Aortic smooth muscle cell (primary cell): Measurements from ENCODE around the gene AAGAB. TPM values are rescaled to one million over a fixed set of nuclear protein-coding genes. Genes with fewer than 3 reads are reported as not detected.

Source experiments
- total RNA-seq: library from RNA; depleted of rRNA; stranded (reverse); fragments of >200 nt; gene quantifications from 2 replicates; pipeline ENCODE4 v1.2.3, GENCODE V29; 2014

Gene AAGAB, protein sequence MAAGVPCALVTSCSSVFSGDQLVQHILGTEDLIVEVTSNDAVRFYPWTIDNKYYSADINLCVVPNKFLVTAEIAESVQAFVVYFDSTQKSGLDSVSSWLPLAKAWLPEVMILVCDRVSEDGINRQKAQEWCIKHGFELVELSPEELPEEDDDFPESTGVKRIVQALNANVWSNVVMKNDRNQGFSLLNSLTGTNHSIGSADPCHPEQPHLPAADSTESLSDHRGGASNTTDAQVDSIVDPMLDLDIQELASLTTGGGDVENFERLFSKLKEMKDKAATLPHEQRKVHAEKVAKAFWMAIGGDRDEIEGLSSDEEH
- total RNA-seq, result 46.5 and 50.4 TPM in 2 replicates

DNA sequence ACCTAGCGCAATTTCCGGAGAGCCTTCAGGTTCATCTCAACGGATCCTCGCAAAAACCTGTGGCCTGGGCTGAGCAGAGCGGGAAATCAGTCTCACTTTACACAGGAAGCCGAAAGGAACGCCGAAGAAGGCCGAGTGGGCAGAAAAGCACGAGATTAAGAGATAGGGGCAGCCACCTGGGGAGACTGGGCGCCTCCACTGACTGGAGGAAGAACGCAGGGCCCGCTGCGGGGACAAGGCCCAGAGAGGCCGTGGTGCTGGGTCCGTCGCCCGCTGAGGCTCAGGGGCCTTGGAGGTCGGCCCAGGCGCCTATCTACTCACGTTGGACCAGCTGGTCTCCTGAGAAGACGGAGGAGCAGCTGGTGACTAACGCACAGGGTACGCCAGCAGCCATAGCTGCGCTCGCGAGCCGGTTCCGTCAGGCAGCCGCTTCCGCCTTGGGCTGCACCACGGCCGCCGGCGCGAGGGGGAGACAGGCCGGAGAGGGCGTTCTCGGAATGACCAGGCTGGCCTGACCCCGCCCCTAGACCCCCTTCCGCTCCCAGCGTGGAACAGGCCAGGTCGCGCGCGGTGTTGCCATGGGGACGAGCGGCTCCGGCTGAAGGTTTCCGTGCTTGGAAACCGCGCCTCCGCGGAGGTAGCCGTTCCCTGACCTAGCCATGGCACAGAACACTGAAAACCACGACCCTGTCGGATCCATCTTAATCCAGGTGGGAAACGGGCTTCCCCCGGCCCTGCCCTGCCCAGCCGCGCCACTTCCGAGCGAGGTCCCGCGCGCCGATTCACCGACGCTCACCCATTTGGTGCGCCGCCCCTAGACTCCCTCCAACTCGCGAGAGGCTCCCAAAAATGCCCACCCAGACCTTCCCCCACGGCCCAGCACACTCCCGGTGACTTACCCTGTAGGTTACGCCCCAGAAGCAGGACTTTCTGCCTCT is at the start of gene AAGAB, which contains the start of gene IQCH:
Gene AAGAB (minus strand): TSS at position 424 of the 938 bp plus-strand sequence. CDS start 30 bp downstream, at position 394.
Gene IQCH (plus strand): TSS at position 549 of the 938 bp plus-strand sequence. CDS start 111 bp downstream, at position 660.

Other genes starting within 250 kb of the AAGAB start
- gene SMAD3, start 189.1 kb downstream of the AAGAB start, total RNA-seq, result 59.9 and 63.5 TPM in 2 replicates
- gene IQCH, start 125 bp upstream of the AAGAB start, total RNA-seq, result 3.0 and 5.7 TPM in 2 replicates